GM12892 (cell line): ENCODE data around the gene FASTKD1.
"Not testable (repeated sequence)": the region's sequence is repeated elsewhere in the genome, so short reads cannot be mapped to it uniquely, and the experiment has no call there.

Experiments used
- DNase-seq: peaks from one replicate; pipeline ENCODE4 v3.0.0; 2011; ENCODE audit not compliant: insufficient read length
- FAIRE-seq: peaks from 2 replicates; lab custom pipeline; 2011; peaks lifted over from hg19 to GRCh38; lab: Jason Lieb, UNC
- POLR2A ChIP-seq: IDR thresholded peaks from 2 replicates; pipeline ENCODE4 v1.6.1; 2011; ENCODE audit warnings: low read depth, low read length, control low read depth
- POLR2AphosphoS5 ChIP-seq: IDR thresholded peaks from 2 replicates; pipeline ENCODE4 v1.6.1; 2011; ENCODE audit warnings: low read depth, low read length, control low read depth
- TAF1 ChIP-seq: IDR thresholded peaks from 2 replicates; pipeline ENCODE4 v1.6.1; 2011; ENCODE audit warnings: low read depth, mild to moderate bottlenecking, control low read depth, low read length, borderline replicate concordance

FASTKD1 gene

GRCh38 chr2:169584005-169584877 lies 10.6 kb upstream of the FASTKD1 start, which contains the start of gene PPIG:
Gene PPIG (plus strand): TSS chr2:169584351. CDS start chr2:169604042, 19,691 bp downstream.
- TF ChIP-seq TAF1: peak; percentile 90
- TF ChIP-seq POLR2A: peak; percentile 88; the same call in 1 of the 2 replicates
- TF ChIP-seq POLR2AphosphoS5: peak; percentile 81
- DNase-seq (peak; percentile 75), FAIRE-seq (peak; percentile 98)

GRCh38 chr2:169583518-169583917 lies 9.9 kb upstream of the FASTKD1 start:
- FAIRE-seq (no peak), DNase-seq (no peak)
- no peak for TF ChIP-seq POLR2AphosphoS5
- no peak for TF ChIP-seq POLR2A
- no peak for TF ChIP-seq TAF1

GRCh38 chr2:169582552-169583266 lies 9.0 kb upstream of the FASTKD1 start:
- DNase-seq, FAIRE-seq: not testable (repeated sequence)

GRCh38 chr2:169579044-169579443 lies 5.4 kb upstream of the FASTKD1 start:
- FAIRE-seq (no peak), DNase-seq (no peak)
- TF ChIP-seq POLR2A: no peak
- TF ChIP-seq TAF1: no peak
- no peak for TF ChIP-seq POLR2AphosphoS5

- not testable (repeated sequence) for FAIRE-seq, DNase-seq
Measured at GRCh38 chr2:169575264-169575663, 1.6 kb upstream of the FASTKD1 start.

GRCh38 chr2:169574539-169574938 lies 874 bp upstream of the FASTKD1 start:
- not testable (repeated sequence) for FAIRE-seq, DNase-seq

GRCh38 chr2:169573974-169574299 lies 272 bp upstream of the FASTKD1 start:
- FAIRE-seq: no peak
- no peak for DNase-seq
- TF ChIP-seq TAF1: no peak
- no peak; the same call in 1 of the 2 replicates for TF ChIP-seq POLR2A
- TF ChIP-seq POLR2AphosphoS5: no peak

- no peak for TF ChIP-seq POLR2AphosphoS5
- TF ChIP-seq POLR2A: no peak
- TF ChIP-seq TAF1: no peak
- DNase-seq: no peak
- no peak for FAIRE-seq
Measured at GRCh38 chr2:169572821-169573159, 875 bp downstream of the FASTKD1 start.

GRCh38 chr2:169572189-169572588 lies 1.5 kb downstream of the FASTKD1 start:
- FAIRE-seq: no peak
- TF ChIP-seq TAF1: no peak
- no peak for TF ChIP-seq POLR2A
- no peak for TF ChIP-seq POLR2AphosphoS5
- no peak for DNase-seq

- DNase-seq (no peak), FAIRE-seq (no peak)
- TF ChIP-seq TAF1 (no peak), POLR2A (no peak), POLR2AphosphoS5 (no peak)
Measured at GRCh38 chr2:169571571-169571970, 2.1 kb downstream of the FASTKD1 start.

- not testable (repeated sequence) for DNase-seq, FAIRE-seq
Measured at GRCh38 chr2:169570752-169571151, 2.9 kb downstream of the FASTKD1 start.

GRCh38 chr2:169569948-169570347 lies 3.7 kb downstream of the FASTKD1 start:
- DNase-seq (no peak), FAIRE-seq (no peak)

GRCh38 chr2:169565686-169566085 lies 8.0 kb downstream of the FASTKD1 start:
- DNase-seq (no peak), FAIRE-seq (no peak)
- TF ChIP-seq POLR2AphosphoS5 (no peak), POLR2A (no peak), TAF1 (no peak)

More at GRCh38 chr2:169569948-169570347, 3.7 kb downstream of the FASTKD1 start:
- TF ChIP-seq POLR2AphosphoS5: no peak
- TF ChIP-seq TAF1: no peak
- TF ChIP-seq POLR2A: no peak
